H9 (cell line): ENCODE data around the gene GTF2E1. TPM values are rescaled to one million over a fixed set of nuclear protein-coding genes. Genes with fewer than 3 reads are reported as not detected.

Experiments used
- DNase-seq: peaks from one replicate; pipeline ENCODE4 v3.0.0-alpha.2; 2017
- H2AFZ ChIP-seq: one replicate; pipeline ENCODE4 v1.6.1; 2013; ENCODE audit warnings: mild to moderate bottlenecking, low read length, control low read depth, moderate library complexity
- H2AK5ac ChIP-seq: 2 replicates; pipeline ENCODE4 v1.6.1; 2013; ENCODE audit warnings: low read length, control low read depth, mixed read lengths; ENCODE audit not compliant: insufficient read length
- H2BK120ac ChIP-seq: one replicate; pipeline ENCODE4 v1.6.1; 2013; ENCODE audit warnings: low read depth, mild to moderate bottlenecking, low read length, control low read depth, inconsistent platforms; ENCODE audit not compliant: poor library complexity, severe bottlenecking
- H2BK12ac ChIP-seq: 2 replicates; pipeline ENCODE4 v1.6.1; 2013; ENCODE audit warnings: low read length, control low read depth, mixed read lengths, low read depth; ENCODE audit not compliant: insufficient read length
- H2BK15ac ChIP-seq: 2 replicates; pipeline ENCODE4 v1.6.1; 2013; ENCODE audit warnings: low read depth, low read length, control low read depth
- H2BK20ac ChIP-seq: one replicate; pipeline ENCODE4 v1.6.1; 2013; ENCODE audit warnings: low read depth, mild to moderate bottlenecking, low read length, control low read depth, inconsistent platforms; ENCODE audit not compliant: poor library complexity, severe bottlenecking
- H2BK5ac ChIP-seq: 2 replicates; pipeline ENCODE4 v1.6.1; 2013; ENCODE audit warnings: low read length, control low read depth, mixed read lengths; ENCODE audit not compliant: insufficient read length
- H3K14ac ChIP-seq: 2 replicates; pipeline ENCODE4 v1.6.1; 2013; ENCODE audit warnings: low read length, control low read depth; ENCODE audit not compliant: insufficient read depth
- H3K18ac ChIP-seq: 2 replicates; pipeline ENCODE4 v1.6.1; 2013; ENCODE audit warnings: low read depth, mild to moderate bottlenecking, mixed read lengths, low read length, control low read depth; ENCODE audit not compliant: insufficient read length
- H3K23ac ChIP-seq: 2 replicates; pipeline ENCODE4 v1.6.1; 2013; ENCODE audit warnings: low read length, control low read depth, mixed read lengths, low read depth; ENCODE audit not compliant: insufficient read length
- H3K23me2 ChIP-seq: 2 replicates; pipeline ENCODE4 v1.6.1; 2013; ENCODE audit warnings: low read depth, mild to moderate bottlenecking, mixed read lengths, low read length, control low read depth; ENCODE audit not compliant: insufficient read length, poor library complexity, severe bottlenecking
- H3K27ac ChIP-seq: 2 replicates; pipeline ENCODE4 v1.5.1; 2013; ENCODE audit warnings: low read length, control low read depth, mixed read lengths, low read depth; ENCODE audit not compliant: insufficient read length
- H3K27me3 ChIP-seq: 2 replicates; pipeline ENCODE4 v1.6.1; 2013; ENCODE audit warnings: low read length, control low read depth, inconsistent platforms; ENCODE audit not compliant: insufficient read depth
- H3K4ac ChIP-seq: 2 replicates; pipeline ENCODE4 v1.6.1; 2013; ENCODE audit warnings: low read depth, mild to moderate bottlenecking, control low read depth, inconsistent platforms, low read length, moderate library complexity
- H3K4me1 ChIP-seq: 2 replicates; pipeline ENCODE4 v1.6.1; 2013; ENCODE audit warnings: low read length, control low read depth, inconsistent platforms; ENCODE audit not compliant: insufficient read depth
- H3K4me2 ChIP-seq: 2 replicates; pipeline ENCODE4 v1.6.1; 2013; ENCODE audit warnings: low read length, control low read depth, mixed read lengths; ENCODE audit not compliant: insufficient read length, insufficient read depth
- H3K56ac ChIP-seq: 2 replicates; pipeline ENCODE4 v1.6.1; 2013; ENCODE audit warnings: low read depth, mild to moderate bottlenecking, mixed read lengths, low read length, control low read depth; ENCODE audit not compliant: insufficient read length
- H3K79me1 ChIP-seq: 2 replicates; pipeline ENCODE4 v1.6.1; 2013; ENCODE audit warnings: low read depth, mild to moderate bottlenecking, moderate library complexity, low read length, control low read depth, inconsistent platforms; ENCODE audit not compliant: insufficient read depth, poor library complexity, severe bottlenecking
- H3K79me2 ChIP-seq: 2 replicates; pipeline ENCODE4 v1.6.1; 2013; ENCODE audit warnings: low read length, control low read depth, inconsistent platforms; ENCODE audit not compliant: insufficient read depth
- H3K9ac ChIP-seq: 2 replicates; pipeline ENCODE4 v1.6.1; 2013; ENCODE audit warnings: low read length, control low read depth, mixed read lengths; ENCODE audit not compliant: insufficient read length; ENCODE audit errors: extremely low read depth
- H3K9me3 ChIP-seq: one replicate; pipeline ENCODE4 v1.6.1; 2013; ENCODE audit warnings: low read depth, low read length, inconsistent platforms; ENCODE audit not compliant: control insufficient read depth
- H3T11ph ChIP-seq: one replicate; pipeline ENCODE4 v1.6.1; 2013; ENCODE audit warnings: mild to moderate bottlenecking, low read length, control low read depth, inconsistent platforms
- H4K20me1 ChIP-seq: one replicate; pipeline ENCODE4 v1.6.1; 2013; ENCODE audit not compliant: control insufficient read depth, insufficient read length, insufficient read depth
- H4K5ac ChIP-seq: 2 replicates; pipeline ENCODE4 v1.6.1; 2013; ENCODE audit warnings: low read depth, mild to moderate bottlenecking, mixed read lengths, low read length, control low read depth; ENCODE audit not compliant: insufficient read length
- H4K8ac ChIP-seq: replicated peaks from 2 replicates; pipeline ENCODE4 v1.6.1; 2013; ENCODE audit warnings: low read length, control low read depth, mixed read lengths, low read depth; ENCODE audit not compliant: insufficient read length
- H4K91ac ChIP-seq: 2 replicates; pipeline ENCODE4 v1.6.1; 2013; ENCODE audit warnings: low read depth, mild to moderate bottlenecking, moderate library complexity, mixed read lengths, low read length, control low read depth; ENCODE audit not compliant: insufficient read length
- H3K27ac Mint-ChIP-seq, 3 experiments: 2 replicates in 2 of 3; 3 replicates in 1 of 3; pipeline ENCODE4 v1.8.0; 2020 to 2021; ENCODE audit warnings: mixed read lengths in 3 of 3, mild to moderate bottlenecking in 1 of 3, moderate library complexity in 1 of 3
- H3K27me3 Mint-ChIP-seq: 2 replicates; pipeline ENCODE4 v1.8.0; 2021; ENCODE audit warnings: low read depth, mild to moderate bottlenecking, moderate library complexity, mixed read lengths
- H3K36me3 Mint-ChIP-seq, 3 experiments: 2 replicates in 2 of 3; 3 replicates in 1 of 3; pipeline ENCODE4 v1.8.0; 2020 to 2021; ENCODE audit warnings: low read depth in 3 of 3, mixed read lengths in 3 of 3; ENCODE audit not compliant: insufficient read depth in 1 of 3
- H3K4me1 Mint-ChIP-seq, 2 experiments: 2 replicates each; pipeline ENCODE4 v1.8.0; 2020; ENCODE audit warnings: mixed read lengths in 2 of 2
- H3K4me3 Mint-ChIP-seq, 2 experiments: 2 replicates in 1 of 2; 3 replicates in 1 of 2; pipeline ENCODE4 v1.8.0; 2020 to 2021; ENCODE audit warnings: mild to moderate bottlenecking in 2 of 2, mixed read lengths in 2 of 2, moderate library complexity in 1 of 2
- H3K9me3 Mint-ChIP-seq, 2 experiments: 2 replicates in 1 of 2; 3 replicates in 1 of 2; pipeline ENCODE4 v1.8.0; 2020; ENCODE audit warnings: mild to moderate bottlenecking in 2 of 2, mixed read lengths in 2 of 2, moderate library complexity in 1 of 2
- CTCF ChIP-seq: fragments of 200-600 bp; sonication (generic); conservative IDR thresholded peaks from 3 replicates; pipeline ENCODE4 v1.8.0; 2021; ENCODE audit warnings: antibody characterized with exemption, mild to moderate bottlenecking
- WGBS: extraction: QIAGEN DNeasy Blood & Tissue Kit; methylation state at CpG from one replicate; pipeline ENCODE4 v1.1.7; 2013; ENCODE audit warnings: missing lambda C conversion rate, low lambda C conversion rate, mixed read lengths; ENCODE audit not compliant: insufficient read length; ENCODE audit errors: extremely low coverage; 5-methylcytosine and 5-hydroxymethylcytosine counted together
- total RNA-seq: library from RNA; stranded (reverse); gene quantifications from 2 replicates; pipeline ENCODE4 v1.2.1, GENCODE V29; 2021

Gene GTF2E1
- total RNA-seq, 1 experiment from 2014 or later, result 88.8 TPM

- WGBS, result no CpG with 5 or more reads among the region's 1 CpG
- no peak overlapping the region for H3K4me3 Mint-ChIP-seq
These were observed 55.8 kb downstream of the GTF2E1 start for GRCh38 chr3:120798346-120798745.

More at GRCh38 chr3:120798346-120798745, 55.8 kb downstream of the GTF2E1 start:
- Histone ChIP-seq H4K5ac (no peak overlapping the region), H2BK12ac (no peak overlapping the region), H3K9me3 (no peaks in the 10 kb centered on the region), H2BK20ac (no peak overlapping the region), H4K8ac (no peak overlapping the region), H2BK5ac (no peak overlapping the region), H3K27ac (no peak overlapping the region), H2BK15ac (no peak overlapping the region), H4K91ac (no peak overlapping the region), H2AK5ac (no peak overlapping the region), H3K18ac (no peak overlapping the region), H3K56ac (no peak overlapping the region), H2AFZ (no peak overlapping the region), H3K4ac (no peak overlapping the region), H3T11ph (no peak overlapping the region), H3K23ac (no peak overlapping the region), H3K14ac (no peak overlapping the region), H3K4me2 (no peak overlapping the region), H3K79me2 (no peaks in the 10 kb centered on the region), H3K23me2 (no peaks in the 10 kb centered on the region), H4K20me1 (no peaks in the 10 kb centered on the region), H3K79me1 (no peaks in the 10 kb centered on the region), H3K27me3 (no peaks in the 10 kb centered on the region), H3K4me1 (peaks cover 9% of the 10 kb centered on the region), H2BK120ac (no peak overlapping the region), H3K9ac (no peak overlapping the region)
- Mint-ChIP-seq H3K36me3 (no peaks in the 10 kb centered on the region; a peak in 1 of 7 replicates), H3K27ac (no peak overlapping the region), H3K9me3 (no peaks in the 10 kb centered on the region), H3K4me1 (peaks cover 28 to 40% of the 10 kb centered on the region in 2 experiments), H3K27me3 (no peaks in the 10 kb centered on the region)
- DNase-seq, result no peak
- no peak for TF ChIP-seq CTCF
